Measurements from ENCODE around the gene ULBP3. TPM values are rescaled to one million over a fixed set of nuclear protein-coding genes. Genes with fewer than 3 reads are reported as not detected.
"Not testable (repeated sequence)": the region's sequence is repeated elsewhere in the genome, so short reads cannot be mapped to it uniquely, and the experiment has no call there.

The ULBP3 gene
- total RNA-seq, 1 experiment from 2014 or later = 2.1 TPM

DNA sequence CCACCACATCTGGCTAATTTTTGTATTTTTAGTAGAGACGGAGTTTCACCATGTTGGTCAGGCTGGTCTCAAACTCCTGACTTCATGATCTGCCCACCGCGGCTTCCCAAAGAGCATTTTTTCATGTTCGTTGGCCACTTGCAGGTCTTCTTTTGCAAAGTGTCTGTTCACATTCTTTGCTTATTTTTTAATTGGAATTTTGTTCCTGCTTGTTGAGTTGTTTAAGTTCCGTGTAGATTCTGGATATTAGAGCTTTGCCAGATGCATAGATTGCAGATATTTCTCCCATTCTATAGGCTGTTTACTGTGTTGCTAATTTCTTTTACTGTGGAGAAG lies 51.8 kb downstream of the ULBP3 start:
- DNase-seq (ENCODE audit: low spot score) = not testable (repeated sequence)

DNA sequence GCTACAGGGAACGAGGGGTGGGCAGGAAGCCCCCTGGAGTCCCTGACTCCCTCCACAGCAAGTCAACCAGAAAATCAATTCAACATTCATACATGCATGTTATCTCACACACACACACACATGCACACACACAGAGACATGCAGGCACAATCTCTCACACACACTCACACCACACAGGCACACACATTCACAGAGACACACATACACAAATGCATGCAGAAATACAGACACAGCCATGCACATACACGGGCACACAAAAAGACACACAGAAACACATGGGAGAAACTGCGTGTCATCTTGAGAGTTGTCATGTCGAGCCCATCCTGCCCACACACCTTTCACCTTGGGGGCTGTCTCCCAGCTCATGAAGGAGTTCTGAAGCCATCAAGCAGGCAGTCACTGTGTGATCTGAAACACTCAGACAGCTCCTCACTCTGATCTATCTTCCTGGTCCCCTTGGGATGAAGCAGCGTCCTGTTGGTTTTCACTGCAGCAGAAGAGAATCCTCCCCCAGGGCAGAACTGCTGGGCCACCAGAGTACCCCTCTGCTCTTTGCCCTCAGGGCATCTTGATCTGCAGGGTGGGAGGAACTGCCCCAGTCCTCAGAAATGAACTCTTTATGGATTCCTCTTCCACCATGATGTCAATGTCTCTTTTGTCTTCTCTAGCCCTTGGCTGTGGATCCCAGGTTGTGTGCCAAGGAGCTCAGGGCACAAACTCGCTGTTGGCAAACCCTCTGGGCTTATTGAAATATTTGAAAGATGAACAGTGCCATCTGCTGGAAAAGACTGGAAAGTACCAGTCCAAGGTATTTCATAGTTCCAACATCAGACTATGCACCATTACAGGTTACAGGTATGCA lies 52.4 kb downstream of the ULBP3 start:
- peak; percentile 49 for DNase-seq (ENCODE audit: low spot score)

DNA sequence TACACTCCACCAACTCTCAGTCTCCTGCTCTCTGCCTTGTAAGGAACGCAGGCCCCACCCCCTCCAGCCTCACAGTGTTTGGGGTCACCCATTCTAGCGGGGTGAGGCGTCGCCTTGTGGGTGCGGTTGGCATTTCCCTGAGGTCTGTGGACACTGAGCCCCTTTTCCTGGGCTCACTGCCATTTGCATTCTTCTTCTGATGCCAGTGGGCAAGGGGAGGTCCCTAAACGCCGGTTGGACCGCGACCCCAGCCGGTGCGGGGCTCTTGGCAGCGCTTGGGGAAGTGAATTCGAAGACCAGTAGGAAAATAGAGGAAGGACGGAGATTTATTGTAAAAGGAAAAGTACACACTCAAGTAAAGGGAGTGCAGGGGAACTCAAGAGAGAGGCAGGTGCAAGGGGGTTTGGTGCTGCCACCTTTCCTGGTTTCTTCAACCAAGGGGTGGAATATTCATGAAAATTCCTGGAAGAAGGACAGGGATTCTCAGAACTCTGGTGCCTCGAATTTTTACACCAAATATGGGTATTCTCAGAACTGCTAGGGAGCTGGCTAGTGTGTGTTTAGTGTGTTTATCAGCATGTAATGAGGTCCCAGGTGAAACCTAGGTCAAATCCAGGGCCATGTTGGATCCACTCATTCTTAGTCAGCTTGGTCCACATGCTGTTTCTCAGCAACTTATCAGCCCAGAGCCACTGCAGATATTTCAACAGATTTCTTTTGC lies 53.5 kb downstream of the ULBP3 start:
- not testable (repeated sequence) for DNase-seq (ENCODE audit: low spot score)

DNA sequence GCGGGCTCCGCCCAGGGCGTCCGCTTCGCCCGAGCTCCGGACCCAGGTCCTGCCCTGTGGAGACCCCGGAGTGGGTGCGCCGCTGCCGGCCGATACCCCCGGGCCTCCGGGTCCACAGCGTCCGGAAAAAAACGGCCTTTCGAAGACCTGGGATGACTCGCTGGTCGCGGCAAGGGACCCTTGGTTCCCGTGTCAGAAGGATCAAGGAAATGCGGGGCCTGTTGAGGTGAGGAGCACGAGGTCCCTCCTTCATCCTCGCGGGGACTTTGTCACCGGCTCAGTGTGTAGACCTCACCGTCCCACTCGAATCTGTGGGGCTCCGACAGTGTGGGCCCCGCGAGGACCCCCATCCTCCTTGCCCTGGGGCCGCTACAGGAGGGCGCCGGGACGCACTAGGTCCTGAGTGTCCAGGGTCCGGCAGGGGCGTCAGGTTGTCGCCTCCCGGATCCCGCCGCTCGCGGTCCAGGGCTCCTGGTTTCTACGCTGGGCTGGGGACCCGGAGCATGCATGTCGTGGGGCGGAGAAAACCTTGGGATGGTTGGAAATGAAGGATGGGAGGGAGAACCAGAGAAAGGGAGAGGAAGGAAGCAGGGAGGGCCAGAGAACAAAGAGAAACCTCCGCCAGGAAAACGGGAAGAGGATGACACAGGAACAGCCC lies 54.2 kb downstream of the ULBP3 start:
- peak; percentile 18 for DNase-seq (ENCODE audit: low spot score)

DNA sequence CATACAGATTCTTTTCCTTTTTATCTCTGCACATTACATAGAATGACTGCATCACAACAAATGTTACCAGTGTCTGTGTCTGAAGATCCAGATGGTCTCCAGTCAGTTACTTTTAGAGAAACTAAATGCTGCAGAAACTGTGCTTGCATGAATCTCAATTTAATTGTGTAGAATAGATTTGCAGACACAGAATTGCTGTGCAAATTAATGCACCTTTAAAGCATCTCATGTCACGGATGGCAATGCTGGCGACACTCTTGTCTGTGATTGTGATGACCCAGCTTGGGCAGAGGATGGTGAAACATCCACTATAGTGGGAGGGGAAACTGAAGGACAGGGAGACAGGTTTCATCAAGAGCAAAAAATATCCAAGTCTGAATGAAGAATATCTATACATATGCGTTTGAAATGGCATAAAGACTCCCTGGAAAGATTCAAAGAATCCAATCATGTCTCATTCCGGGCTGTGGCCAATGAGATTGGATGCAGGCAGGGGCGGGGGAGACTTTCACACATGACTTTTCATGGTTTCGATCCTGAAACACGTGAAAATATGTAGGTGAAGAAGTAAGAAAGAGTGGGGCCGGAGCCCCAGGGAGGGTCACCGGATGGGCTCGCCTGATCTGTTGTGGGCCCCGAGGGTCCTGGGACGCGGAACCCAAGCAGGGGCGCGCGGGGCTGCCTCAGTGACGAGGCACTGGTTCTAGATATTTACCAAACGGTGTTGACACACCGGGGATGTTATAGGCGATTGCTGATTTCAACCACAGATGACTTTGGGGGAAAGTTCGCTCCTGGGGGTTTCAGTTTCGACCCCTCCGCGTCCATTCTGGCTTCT lies 54.9 kb downstream of the ULBP3 start:
- DNase-seq (ENCODE audit: low spot score) = not testable (repeated sequence)

DNA sequence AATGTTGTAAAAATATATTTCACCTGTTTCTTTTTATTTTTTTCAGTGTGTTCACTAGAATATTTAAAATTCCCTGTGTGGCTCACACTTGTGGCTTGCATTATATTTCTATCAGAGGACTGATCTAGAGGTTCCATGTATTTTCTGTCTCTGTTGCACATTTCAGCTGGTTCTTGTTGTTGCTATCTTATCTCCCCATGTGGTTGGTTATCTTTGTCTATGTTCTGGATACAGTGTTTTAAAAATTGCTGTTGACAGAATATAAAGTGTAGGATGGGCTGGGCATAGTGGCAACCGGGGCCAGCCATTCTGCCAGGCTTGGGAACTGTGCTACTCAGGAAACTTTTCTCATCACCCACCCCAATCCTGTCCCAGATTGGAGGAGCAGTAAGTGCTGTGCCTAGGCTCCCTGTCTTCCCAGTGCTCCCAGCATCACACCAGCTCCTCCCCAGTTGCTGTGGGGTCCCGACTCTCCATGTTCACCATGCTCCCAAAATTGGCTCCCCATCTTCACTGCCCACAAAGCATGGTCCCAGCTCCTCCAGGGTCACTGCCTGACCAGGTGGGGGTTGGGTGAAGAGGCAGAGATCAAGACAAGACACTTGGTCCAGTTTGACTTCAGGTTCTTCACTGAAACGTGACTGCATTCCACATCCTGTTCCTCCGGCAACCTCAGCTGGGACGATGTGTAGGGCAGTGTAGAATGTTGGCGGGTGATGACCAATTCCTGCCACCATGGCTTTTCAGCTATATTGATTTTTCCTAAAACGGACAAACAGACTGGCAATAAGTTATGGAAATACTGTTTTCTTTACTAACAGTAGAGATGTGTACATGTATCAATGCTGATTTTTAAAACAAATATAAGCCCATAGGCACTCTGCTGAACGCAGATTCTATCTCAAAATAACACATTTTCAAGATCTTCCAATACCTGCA lies 55.8 kb downstream of the ULBP3 start:
- DNase-seq (ENCODE audit: low spot score) = not testable (repeated sequence)

Other genes starting within 250 kb of the ULBP3 start
- gene LRP11, start 204.8 kb downstream of the ULBP3 start, total RNA-seq (2014; rRNA removed; shearing (Covaris generic)) = 43.4 and 43.9 TPM in 2 replicates
- 0.22 and 1.0 TPM in 2 replicates for gene RAET1E, start 171.0 kb downstream of the ULBP3 start, total RNA-seq (2014; rRNA removed; shearing (Covaris generic))
- gene RAET1G, start 146.0 kb downstream of the ULBP3 start, total RNA-seq (2014; rRNA removed; shearing (Covaris generic)) = 1.1 and 2.0 TPM in 2 replicates
- 13.2 and 17.3 TPM in 2 replicates for gene ULBP2, start 127.1 kb downstream of the ULBP3 start, total RNA-seq (2014; rRNA removed; shearing (Covaris generic))
- 0.07 and 0.38 TPM in 2 replicates for gene ULBP1, start 105.2 kb downstream of the ULBP3 start, total RNA-seq (2014; rRNA removed; shearing (Covaris generic))
- gene RAET1L, start 43.6 kb downstream of the ULBP3 start, total RNA-seq (2014; rRNA removed; shearing (Covaris generic)) = 0.69 TPM in 1 of 2 replicates, not detected in the other
- gene PPP1R14C, start 73.9 kb upstream of the ULBP3 start, total RNA-seq (2014; rRNA removed; shearing (Covaris generic)) = 0.03 and 0.60 TPM in 2 replicates

Data from A172 (cell line).